GM23248 (cell line): Measurements from ENCODE around the gene TLE3. TPM values are rescaled to one million over a fixed set of nuclear protein-coding genes. Genes with fewer than 3 reads are reported as not detected.
A peak's percentile ranks its signal among the peaks of the same experiment; 100 is the strongest.

Experiments used
- DNase-seq: peaks from one replicate; pipeline ENCODE4 v3.0.0-alpha.2; 2015
- H2AFZ ChIP-seq: fragments of 200-600 bp; sonication (generic); 2 replicates; pipeline ENCODE4 v1.6.1; 2016; ENCODE audit warnings: antibody characterized with exemption
- H3F3A ChIP-seq: fragments of 200-600 bp; sonication (generic); 2 replicates; pipeline ENCODE4 v1.6.1; 2016; ENCODE audit warnings: mild to moderate bottlenecking, antibody characterized with exemption, mixed run types; ENCODE audit not compliant: insufficient read depth
- H3K27ac ChIP-seq: fragments of 200-600 bp; sonication (generic); 2 replicates; pipeline ENCODE4 v1.5.1; 2016; ENCODE audit warnings: mild to moderate bottlenecking
- H3K27me3 ChIP-seq: fragments of 200-600 bp; sonication (generic); replicated peaks from 2 replicates; pipeline ENCODE4 v1.6.1; 2016; ENCODE audit warnings: mild to moderate bottlenecking; ENCODE audit not compliant: insufficient read depth
- H3K36me3 ChIP-seq: fragments of 200-600 bp; sonication (generic); 2 replicates; pipeline ENCODE4 v1.6.1; 2016; ENCODE audit warnings: low read depth, mild to moderate bottlenecking
- H3K4me1 ChIP-seq: fragments of 200-600 bp; sonication (generic); 2 replicates; pipeline ENCODE4 v1.6.1; 2016; ENCODE audit warnings: mild to moderate bottlenecking; ENCODE audit not compliant: insufficient read depth
- H3K4me2 ChIP-seq: fragments of 200-600 bp; sonication (generic); one replicate; pipeline ENCODE4 v1.6.1; 2016; ENCODE audit warnings: mild to moderate bottlenecking; ENCODE audit not compliant: unreplicated experiment
- H3K4me3 ChIP-seq: fragments of 200-600 bp; sonication (generic); 2 replicates; pipeline ENCODE4 v1.5.1; 2016; ENCODE audit warnings: mild to moderate bottlenecking
- H3K79me2 ChIP-seq: fragments of 200-600 bp; sonication (generic); 2 replicates; pipeline ENCODE4 v1.6.1; 2016; ENCODE audit warnings: mild to moderate bottlenecking; ENCODE audit not compliant: insufficient read depth
- H3K9ac ChIP-seq: fragments of 200-600 bp; sonication (generic); 2 replicates; pipeline ENCODE4 v1.6.1; 2016; ENCODE audit warnings: mild to moderate bottlenecking
- H3K9me2 ChIP-seq: fragments of 200-600 bp; sonication (generic); 2 replicates; pipeline ENCODE4 v1.6.1; 2016; ENCODE audit warnings: mixed run types, mild to moderate bottlenecking, moderate library complexity; ENCODE audit not compliant: insufficient read depth
- H3K9me3 ChIP-seq: fragments of 200-600 bp; sonication (generic); one replicate; pipeline ENCODE4 v1.6.1; 2017; ENCODE audit warnings: low read depth
- H4K20me1 ChIP-seq: fragments of 200-600 bp; sonication (generic); 2 replicates; pipeline ENCODE4 v1.6.0; 2016; ENCODE audit not compliant: insufficient read depth
- EZH2 ChIP-seq: fragments of 200-600 bp; sonication (generic); IDR thresholded peaks from 2 replicates; pipeline ENCODE4 v1.6.1; 2018; ENCODE audit warnings: antibody characterized with exemption, mild to moderate bottlenecking; ENCODE audit not compliant: insufficient read depth, poor library complexity, severe bottlenecking
- EZH2phosphoT487 ChIP-seq: fragments of 200-600 bp; sonication (generic); IDR thresholded peaks from 2 replicates; pipeline ENCODE4 v1.6.1; 2018; ENCODE audit warnings: antibody characterized with exemption, moderate library complexity, mild to moderate bottlenecking, low read depth; ENCODE audit not compliant: insufficient read depth
- WGBS, 2 experiments: methylation state at CpG; one replicate each; pipeline ENCODE4 v1.1.6; 2015 to 2017; ENCODE audit warnings: low lambda C conversion rate in 2 of 2, low coverage in 1 of 2; ENCODE audit errors: missing lambda C conversion rate in 2 of 2; 5-methylcytosine and 5-hydroxymethylcytosine counted together
- in situ Hi-C: fragments of 300-500 bp; cut with MboI; formaldehyde crosslinking; loops from 2 replicates; pipeline ENCODE4 v1.15.0; 2020
- polyA plus RNA-seq: library from polyadenylated mRNA; unstranded; fragments of >200 nt; fragmentation: Nextera tagmentation; extraction: Ambion mirVana; gene quantifications from 2 replicates; pipeline ENCODE4 v1.2.1, GENCODE V29; 2016
- total RNA-seq: library from RNA; depleted of rRNA; stranded (reverse); fragments of >200 nt; shearing (Covaris generic); gene quantifications from 2 replicates; pipeline ENCODE4 v1.2.3, GENCODE V29; 2014

TLE3 gene
- total and polyA plus RNA-seq, 2 experiments from 2014 or later, result 11.7 to 37.6 TPM

DNA sequence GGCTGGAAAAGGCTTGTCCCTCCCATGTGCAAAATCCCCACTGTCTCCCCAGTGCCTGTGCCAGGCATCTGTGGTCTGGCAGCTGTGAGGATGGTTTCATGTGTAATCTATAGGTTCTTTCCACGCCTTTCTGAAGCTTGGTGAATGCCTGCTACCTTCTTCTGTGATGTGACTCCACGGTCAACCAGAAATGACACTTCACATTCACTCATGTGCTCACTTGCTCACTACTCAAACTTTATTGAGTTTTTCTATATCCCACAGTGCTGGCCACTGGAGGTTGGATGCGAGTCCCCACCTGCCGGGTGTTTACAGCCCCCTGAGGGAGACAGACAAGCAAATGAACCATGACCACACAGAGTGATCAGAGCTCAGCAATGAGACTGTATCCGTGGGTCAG, 27.9 kb upstream of the TLE3 start:
- H3K9me3 ChIP-seq, result no peaks in the 10 kb centered on the region
- no peak for TF ChIP-seq EZH2
- TF ChIP-seq EZH2phosphoT487, result no peak
- WGBS, 2 experiments, result 90 to 96% methylated on average over 5 of the region's 5 CpGs
- peaks cover 17% of the 10 kb centered on the region for H3K27me3 ChIP-seq
- no peaks in the 10 kb centered on the region for H4K20me1 ChIP-seq
- in situ Hi-C loops, result no loop called here
- H3K4me3 ChIP-seq, result no peak overlapping the region
- no peaks in the 10 kb centered on the region for H3K9me2 ChIP-seq
- H3K79me2 ChIP-seq, result no peaks in the 10 kb centered on the region
- no peak overlapping the region for H3K9ac ChIP-seq
- no peak for DNase-seq
- no peak overlapping the region for H3K4me2 ChIP-seq
- peaks cover 16% of the 10 kb centered on the region for H3F3A ChIP-seq
- no peaks in the 10 kb centered on the region for H3K36me3 ChIP-seq
- H3K27ac ChIP-seq, result no peak overlapping the region
- no peak overlapping the region for H2AFZ ChIP-seq
- H3K4me1 ChIP-seq, result peaks cover 8% of the 10 kb centered on the region

DNA sequence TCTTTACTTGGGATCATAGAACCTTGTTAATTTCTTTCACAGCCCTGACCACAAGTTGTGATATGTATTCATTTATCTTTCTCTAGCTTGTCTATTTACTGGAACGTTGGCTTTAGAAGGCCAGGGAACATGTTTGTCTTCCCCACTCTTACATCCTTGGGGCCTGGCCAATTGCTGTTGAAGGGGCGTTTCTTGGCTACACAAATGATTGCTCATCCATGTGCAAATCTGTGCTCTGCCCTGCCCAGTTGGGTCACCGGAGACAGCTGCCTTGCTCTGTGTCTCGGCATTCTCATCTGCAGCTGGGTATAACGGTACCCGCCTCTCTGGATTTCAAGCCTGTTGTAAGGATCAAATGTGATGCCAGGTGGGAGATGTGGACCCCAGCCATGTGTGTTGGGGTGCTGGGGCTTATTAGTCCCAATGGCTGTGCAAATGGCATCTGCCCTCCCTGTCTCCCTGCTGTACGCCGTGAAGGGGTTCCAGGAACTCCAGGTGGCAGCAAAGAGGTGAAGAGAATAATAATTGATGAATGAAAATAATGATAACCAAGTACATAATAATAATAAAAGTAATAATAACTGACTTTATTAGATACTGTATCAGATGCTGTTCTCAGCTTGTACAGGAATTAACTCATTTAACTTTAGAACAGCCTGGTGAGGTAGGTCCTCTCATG, 24.0 kb upstream of the TLE3 start:
- WGBS, 2 experiments, result 22 to 26% methylated on average over 8 of the region's 8 CpGs

DNA sequence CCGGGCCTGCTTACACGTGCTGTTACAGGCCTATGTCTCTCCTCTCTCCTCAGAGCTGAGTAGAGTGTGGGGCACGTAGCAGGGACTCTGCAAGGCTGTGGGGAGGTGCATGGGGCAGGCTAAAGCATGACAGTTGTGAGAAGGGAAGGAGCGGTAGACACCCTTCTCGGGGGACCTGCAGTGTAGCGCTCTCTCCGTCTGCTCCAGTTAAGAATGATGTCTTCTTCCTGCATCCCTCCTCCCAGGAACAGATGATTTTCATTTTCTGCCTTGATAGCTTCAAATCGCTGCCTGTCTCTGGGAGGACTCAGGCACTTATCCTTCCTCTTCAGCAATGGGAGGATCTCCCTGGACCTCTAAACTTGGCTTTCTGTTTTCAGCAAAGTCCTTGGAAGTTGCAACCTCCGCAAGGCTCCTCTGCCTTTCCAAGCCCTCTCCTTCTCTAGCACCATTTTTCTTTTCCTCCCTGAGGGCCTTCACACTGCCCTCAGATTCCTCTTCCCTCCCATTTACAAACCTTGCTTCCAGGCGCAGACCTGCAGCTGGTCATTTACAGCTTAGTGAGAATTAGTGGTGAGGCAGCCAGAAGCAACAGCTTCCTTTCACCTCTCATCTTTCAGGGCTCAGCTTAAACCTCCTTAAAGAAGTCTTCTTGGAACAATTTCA, 23.4 kb upstream of the TLE3 start:
- Histone ChIP-seq H3K9ac (no peak overlapping the region), H3F3A (peaks cover 17% of the 10 kb centered on the region), H3K27me3 (peaks cover 17% of the 10 kb centered on the region), H3K79me2 (no peaks in the 10 kb centered on the region), H3K4me3 (no peak overlapping the region), H3K4me1 (peaks cover 8% of the 10 kb centered on the region), H3K27ac (no peak overlapping the region), H3K36me3 (no peaks in the 10 kb centered on the region), H2AFZ (no peak overlapping the region), H3K9me3 (no peaks in the 10 kb centered on the region), H3K9me2 (no peaks in the 10 kb centered on the region), H4K20me1 (no peaks in the 10 kb centered on the region), H3K4me2 (peak overlapping the region; percentile 34)
- TF ChIP-seq EZH2phosphoT487 (no peak), EZH2 (no peak)
- in situ Hi-C loops, result no loop called here
- 56 to 57% methylated on average over 10 of the region's 10 CpGs for WGBS, 2 experiments
- no peak for DNase-seq

More for the DNA sequence above, 24.0 kb upstream of the TLE3 start:
- Histone ChIP-seq H3K4me3 (no peak overlapping the region), H3K79me2 (no peaks in the 10 kb centered on the region), H4K20me1 (no peaks in the 10 kb centered on the region), H3K9me2 (no peaks in the 10 kb centered on the region), H3F3A (peaks cover 17% of the 10 kb centered on the region), H2AFZ (no peak overlapping the region), H3K9me3 (no peaks in the 10 kb centered on the region), H3K4me1 (peaks cover 8% of the 10 kb centered on the region), H3K4me2 (peak overlapping the region; percentile 34), H3K27me3 (peaks cover 17% of the 10 kb centered on the region), H3K9ac (no peak overlapping the region), H3K27ac (no peak overlapping the region), H3K36me3 (no peaks in the 10 kb centered on the region)
- in situ Hi-C loops, result no loop called here
- DNase-seq, result peak; percentile 96
- no peak for TF ChIP-seq EZH2phosphoT487
- TF ChIP-seq EZH2, result no peak

DNA sequence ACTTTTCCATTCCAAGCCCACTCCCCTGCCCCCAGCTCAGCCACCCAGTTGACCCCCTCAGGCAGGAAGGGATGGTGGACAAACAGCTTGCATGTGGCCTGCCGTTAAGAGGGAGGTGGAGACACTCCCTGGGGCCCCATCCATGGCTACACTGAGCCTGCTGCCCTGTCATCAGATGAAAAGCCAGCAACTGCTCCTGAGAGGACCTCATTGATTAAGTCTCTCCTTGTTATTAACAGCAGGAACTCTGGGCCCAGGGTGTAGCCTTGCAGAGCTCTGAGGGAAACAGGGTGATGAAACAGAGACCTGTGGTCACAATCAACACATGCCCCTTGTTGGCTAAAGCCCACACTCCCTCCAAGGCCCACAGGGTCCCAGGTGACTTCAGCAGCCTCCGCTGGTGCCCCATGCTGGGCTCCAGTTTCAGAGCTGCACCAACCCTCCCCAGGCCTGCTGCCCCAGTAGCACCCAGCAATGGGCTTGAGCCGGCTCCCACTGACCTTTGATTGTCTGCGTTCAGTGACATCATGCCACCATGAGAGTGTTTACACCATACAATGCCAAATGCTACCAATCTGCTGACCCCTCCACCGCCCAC, 22.3 kb upstream of the TLE3 start:
- H3K9ac ChIP-seq, result no peak overlapping the region

More for the DNA sequence above, 22.3 kb upstream of the TLE3 start:
- H3K36me3 ChIP-seq, result no peaks in the 10 kb centered on the region
- peaks cover 17% of the 10 kb centered on the region for H3F3A ChIP-seq
- no peaks in the 10 kb centered on the region for H4K20me1 ChIP-seq
- in situ Hi-C loops, result no loop called here
- no peak overlapping the region for H2AFZ ChIP-seq
- DNase-seq, result no peak
- H3K4me1 ChIP-seq, result peaks cover 8% of the 10 kb centered on the region
- WGBS, 2 experiments, result 82 to 88% methylated on average over 5 of the region's 5 CpGs
- no peak overlapping the region for H3K27ac ChIP-seq
- TF ChIP-seq EZH2 (no peak), EZH2phosphoT487 (no peak)
- no peaks in the 10 kb centered on the region for H3K79me2 ChIP-seq
- H3K27me3 ChIP-seq, result peaks cover 13% of the 10 kb centered on the region
- H3K9me2 ChIP-seq, result no peaks in the 10 kb centered on the region
- no peaks in the 10 kb centered on the region for H3K9me3 ChIP-seq
- H3K4me3 ChIP-seq, result no peak overlapping the region
- no peak overlapping the region for H3K4me2 ChIP-seq
